ENCODE measurements around the gene LDLRAP1. TPM values are rescaled to one million over a fixed set of nuclear protein-coding genes. Genes with fewer than 3 reads are reported as not detected.
A peak's percentile ranks its signal among the peaks of the same experiment; 100 is the strongest.

Gene LDLRAP1
- total and polyA plus RNA-seq, 9 of the 15 experiments (the other 6 are each of a cell fraction or from before 2014, with no cell fraction given): 0.56 to 29.6 (median 16.2) TPM

- TF ChIP-seq, protein P1, sequence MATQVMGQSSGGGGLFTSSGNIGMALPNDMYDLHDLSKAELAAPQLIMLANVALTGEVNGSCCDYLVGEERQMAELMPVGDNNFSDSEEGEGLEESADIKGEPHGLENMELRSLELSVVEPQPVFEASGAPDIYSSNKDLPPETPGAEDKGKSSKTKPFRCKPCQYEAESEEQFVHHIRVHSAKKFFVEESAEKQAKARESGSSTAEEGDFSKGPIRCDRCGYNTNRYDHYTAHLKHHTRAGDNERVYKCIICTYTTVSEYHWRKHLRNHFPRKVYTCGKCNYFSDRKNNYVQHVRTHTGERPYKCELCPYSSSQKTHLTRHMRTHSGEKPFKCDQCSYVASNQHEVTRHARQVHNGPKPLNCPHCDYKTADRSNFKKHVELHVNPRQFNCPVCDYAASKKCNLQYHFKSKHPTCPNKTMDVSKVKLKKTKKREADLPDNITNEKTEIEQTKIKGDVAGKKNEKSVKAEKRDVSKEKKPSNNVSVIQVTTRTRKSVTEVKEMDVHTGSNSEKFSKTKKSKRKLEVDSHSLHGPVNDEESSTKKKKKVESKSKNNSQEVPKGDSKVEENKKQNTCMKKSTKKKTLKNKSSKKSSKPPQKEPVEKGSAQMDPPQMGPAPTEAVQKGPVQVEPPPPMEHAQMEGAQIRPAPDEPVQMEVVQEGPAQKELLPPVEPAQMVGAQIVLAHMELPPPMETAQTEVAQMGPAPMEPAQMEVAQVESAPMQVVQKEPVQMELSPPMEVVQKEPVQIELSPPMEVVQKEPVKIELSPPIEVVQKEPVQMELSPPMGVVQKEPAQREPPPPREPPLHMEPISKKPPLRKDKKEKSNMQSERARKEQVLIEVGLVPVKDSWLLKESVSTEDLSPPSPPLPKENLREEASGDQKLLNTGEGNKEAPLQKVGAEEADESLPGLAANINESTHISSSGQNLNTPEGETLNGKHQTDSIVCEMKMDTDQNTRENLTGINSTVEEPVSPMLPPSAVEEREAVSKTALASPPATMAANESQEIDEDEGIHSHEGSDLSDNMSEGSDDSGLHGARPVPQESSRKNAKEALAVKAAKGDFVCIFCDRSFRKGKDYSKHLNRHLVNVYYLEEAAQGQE (IDR thresholded peaks at IDR 0.05; ENCODE audit: borderline replicate concordance): 0 out of 2 replicates have a peak, but pooled peaks have one; percentile 3
- TF ChIP-seq, protein P1 (CRISPR knock-in tag; IDR thresholded peaks at IDR 0.05; ENCODE audit: low read depth): no peak
- peak; percentile 46 for TF ChIP-seq RBM25 (IDR thresholded peaks at IDR 0.05; ENCODE audit: low read depth, low read length, severe bottlenecking)
Measured at GRCh38 chr1:25526753-25527152, 16.7 kb upstream of the LDLRAP1 start (continued).

Data from K562 (cell line).